GM12878 (cell line): Measurements from ENCODE around the gene SLC22A4.

Source experiments
- CTCF ChIP-seq, 3 experiments: IDR thresholded peaks in 2 of 3; conservative IDR thresholded peaks in 1 of 3; 2 replicates each; pipeline ENCODE4 v1.5.1; 2011; ENCODE audit warnings: low read depth in 3 of 3, low read length in 3 of 3, mild to moderate bottlenecking in 3 of 3, control low read depth in 2 of 3, moderate library complexity in 2 of 3, inconsistent platforms in 1 of 3, mixed read lengths in 1 of 3; ENCODE audit not compliant: control insufficient read depth in 2 of 3, insufficient read depth in 1 of 3; ENCODE audit errors: extremely low read depth in 1 of 3
- EP300 ChIP-seq, 2 experiments: fragments of 150-350 bp in 1 of 2; IDR thresholded peaks; 2 replicates each; pipeline ENCODE4 v1.6.1; 2011 to 2012; ENCODE audit warnings: low read depth in 2 of 2, low read length in 2 of 2, borderline replicate concordance in 1 of 2, improper control_type of control experiment in 1 of 2, inconsistent platforms in 1 of 2; ENCODE audit not compliant: control insufficient read depth in 1 of 2
- ETV6 ChIP-seq, 2 experiments: fragments of 450-650 bp in 1 of 2; IDR thresholded peaks in 1 of 2; conservative IDR thresholded peaks in 1 of 2; 2 replicates each; pipeline ENCODE4 v1.6.1; 2014; ENCODE audit warnings: antibody characterized with exemption in 1 of 2, borderline replicate concordance in 1 of 2, low read depth in 1 of 2, mild to moderate bottlenecking in 1 of 2, moderate library complexity in 1 of 2
- MXI1 ChIP-seq: fragments of 150-350 bp; IDR thresholded peaks from 2 replicates; pipeline ENCODE4 v1.6.1; 2011; ENCODE audit warnings: low read depth, mild to moderate bottlenecking, inconsistent platforms, low read length, improper control_type of control experiment
- PAX5 ChIP-seq: IDR thresholded peaks from 2 replicates; pipeline ENCODE4 v1.6.1; 2011; ENCODE audit warnings: low read depth, low read length, borderline replicate concordance
- POLR2AphosphoS5 ChIP-seq: IDR thresholded peaks from 2 replicates; pipeline ENCODE4 v1.6.1; 2011; ENCODE audit warnings: mild to moderate bottlenecking, low read length, inconsistent platforms
- SMAD1 ChIP-seq: fragments of 450-650 bp; IDR thresholded peaks from 2 replicates; pipeline ENCODE4 v1.6.1; 2018; ENCODE audit warnings: mild to moderate bottlenecking, low read depth; ENCODE audit not compliant: partially characterized antibody
- YY1 ChIP-seq: IDR thresholded peaks from 2 replicates; pipeline ENCODE4 v1.6.1; 2011; ENCODE audit warnings: low read depth, mild to moderate bottlenecking, low read length
- ZNF592 ChIP-seq: fragments of 450-650 bp; IDR thresholded peaks from 2 replicates; pipeline ENCODE4 v1.6.1; 2017; ENCODE audit warnings: mild to moderate bottlenecking, moderate library complexity

DNA sequence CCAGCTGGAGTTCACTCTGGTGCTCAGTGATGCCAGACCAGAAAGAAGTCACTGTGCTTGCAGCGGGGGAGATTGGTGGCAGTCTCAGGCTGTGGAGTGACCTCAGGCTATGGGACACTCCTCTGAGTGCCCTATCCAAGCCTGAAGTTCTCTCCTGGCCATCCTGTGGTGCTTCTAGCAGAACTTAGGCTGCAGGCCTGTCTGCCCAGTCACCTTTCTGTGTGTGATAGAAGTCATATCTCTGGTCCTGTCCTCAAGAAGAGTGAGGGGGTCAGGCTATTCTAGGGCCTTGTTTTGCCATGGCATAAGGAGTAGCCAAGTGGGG lies 27.4 kb upstream of the SLC22A4 start:
- TF ChIP-seq ZNF592 (no peak), EP300 (IDR thresholded peaks at IDR 0.05; ENCODE audit: borderline replicate concordance in 1 of 2, control insufficient read depth in 1 of 2, low read depth in 2 of 2, low read length in 2 of 2) (no peak), MXI1 (no peak), POLR2AphosphoS5 (no peak), CTCF (IDR thresholded peaks at IDR 0.05 in 2 of 3, conservative IDR thresholded peaks at IDR 0.05 in 1 of 3; ENCODE audit: control insufficient read depth in 2 of 3, extremely low read depth in 1 of 3, insufficient read depth in 1 of 3, low read depth in 3 of 3, low read length in 3 of 3) (no peak), PAX5 (no peak), YY1 (no peak), SMAD1 (no peak), ETV6 (conservative IDR thresholded peaks at IDR 0.05 in 1 of 2, IDR thresholded peaks at IDR 0.05 in 1 of 2; ENCODE audit: borderline replicate concordance in 1 of 2, low read depth in 1 of 2) (no peak)
